Fibroblast of mammary gland (primary cell): ENCODE results near the gene POU3F3.

Experiments used
- DNase-seq: peaks from one replicate; pipeline ENCODE4 v3.0.0-alpha.2; 2010; ENCODE audit warnings: low read depth
- H3K4me3 ChIP-seq: 2 replicates; pipeline ENCODE4 v1.5.1; 2011; ENCODE audit warnings: low read depth, mild to moderate bottlenecking, low read length, moderate library complexity; ENCODE audit not compliant: control insufficient read depth
- CTCF ChIP-seq: conservative IDR thresholded peaks from 2 replicates; pipeline ENCODE4 v1.5.1; 2011; ENCODE audit warnings: low read depth, low read length, inconsistent platforms; ENCODE audit not compliant: control insufficient read depth, insufficient read depth

The POU3F3 gene

GRCh38 chr2:104871649-104871971 is 17.7 kb downstream of the POU3F3 start:
- no peak for DNase-seq
- H3K4me3 ChIP-seq, result no peak overlapping the region
- no peak for TF ChIP-seq CTCF

- peak overlapping the region; percentile 3 for H3K4me3 ChIP-seq
- TF ChIP-seq CTCF, result no peak
- DNase-seq, result no peak
Measured at GRCh38 chr2:104871972-104872865, 18.3 kb downstream of the POU3F3 start.

- DNase-seq, result peak; percentile 72
- H3K4me3 ChIP-seq, result peak overlapping the region; percentile 31
- peak; percentile 62 for TF ChIP-seq CTCF
Measured at GRCh38 chr2:104872866-104873688, 19.2 kb downstream of the POU3F3 start.

- H3K4me3 ChIP-seq, result no peak overlapping the region
- TF ChIP-seq CTCF, result no peak
- DNase-seq, result no peak
Measured at GRCh38 chr2:104873689-104874054, 19.8 kb downstream of the POU3F3 start.

- H3K4me3 ChIP-seq, result no peak overlapping the region
- no peak for DNase-seq
- no peak for TF ChIP-seq CTCF
Measured at GRCh38 chr2:104874230-104874629, 20.3 kb downstream of the POU3F3 start.

- no peak for DNase-seq
- no peak overlapping the region for H3K4me3 ChIP-seq
- no peak for TF ChIP-seq CTCF
Measured at GRCh38 chr2:104875262-104875661, 21.3 kb downstream of the POU3F3 start.
